Thyroid gland (tissue), 4 donors: ENCODE results near the gene SLC27A3. TPM values are rescaled to one million over a fixed set of nuclear protein-coding genes. Genes with fewer than 3 reads are reported as not detected.

ENCODE experiments used
- DNase-seq, 2 donors: peaks; one replicate each; pipeline ENCODE4 v3.0.0-alpha.2; 2019
- H3K27ac ChIP-seq, 3 donors: fragments of 200-600 bp; sonication (generic); 1 replicate in 2 of 3; 2 replicates in 1 of 3; pipeline ENCODE4 v1.5.1; 2016 to 2019; ENCODE audit warnings: mild to moderate bottlenecking in 1 of 3, moderate library complexity in 1 of 3
- H3K27me3 ChIP-seq: fragments of 200-600 bp; sonication (generic); one replicate; pipeline ENCODE4 v1.5.1; 2019
- H3K36me3 ChIP-seq, 2 donors: fragments of 200-600 bp; sonication (generic); one replicate each; pipeline ENCODE4 v1.5.1; 2016 to 2019
- H3K4me1 ChIP-seq, 2 donors: fragments of 200-600 bp; sonication (generic); one replicate each; pipeline ENCODE4 v1.5.1; 2017 to 2019
- H3K4me3 ChIP-seq, 3 donors: fragments of 200-600 bp; sonication (generic); replicated peaks in 1 of 3; 1 replicate in 2 of 3; 2 replicates in 1 of 3; pipeline ENCODE4 v1.5.1; 2016; ENCODE audit warnings: mild to moderate bottlenecking in 1 of 3
- H3K9me3 ChIP-seq: fragments of 200-600 bp; sonication (generic); one replicate; pipeline ENCODE4 v1.5.1; 2017
- POLR2A ChIP-seq, 2 donors: fragments of 450-650 bp; IDR thresholded peaks; one replicate each; pipeline ENCODE4 v1.6.1; 2017; ENCODE audit warnings: antibody characterized with exemption in 2 of 2, mild to moderate bottlenecking in 2 of 2, moderate library complexity in 1 of 2
- WGBS, 2 donors: methylation state at CpG; one replicate each; pipeline ENCODE4 v1.1.5; 2017; 5-methylcytosine and 5-hydroxymethylcytosine counted together
- intact Hi-C: fragments of 100-400 bp; cut with DNase I; formaldehyde crosslinking; loops from one replicate; pipeline ENCODE4 v1.15.1; 2023
- total RNA-seq, 4 donors: library from RNA; depleted of rRNA; stranded (reverse); fragments of >200 nt; gene quantifications; one replicate each; pipeline ENCODE4 v1.2.3, GENCODE V29; 2016
- TF ChIP-seq, protein P1 (sequence below), 6 experiments: fragments of 200-600 bp in 3 of 6; fragments of 450-650 bp in 3 of 6; sonication (generic) in 3 of 6; IDR thresholded peaks; one replicate each; pipeline ENCODE4 v1.5.1; 2016 to 2019; ENCODE audit warnings: antibody characterized with exemption in 6 of 6, mild to moderate bottlenecking in 2 of 6, inconsistent platforms in 1 of 6, moderate library complexity in 1 of 6

The SLC27A3 gene, protein sequence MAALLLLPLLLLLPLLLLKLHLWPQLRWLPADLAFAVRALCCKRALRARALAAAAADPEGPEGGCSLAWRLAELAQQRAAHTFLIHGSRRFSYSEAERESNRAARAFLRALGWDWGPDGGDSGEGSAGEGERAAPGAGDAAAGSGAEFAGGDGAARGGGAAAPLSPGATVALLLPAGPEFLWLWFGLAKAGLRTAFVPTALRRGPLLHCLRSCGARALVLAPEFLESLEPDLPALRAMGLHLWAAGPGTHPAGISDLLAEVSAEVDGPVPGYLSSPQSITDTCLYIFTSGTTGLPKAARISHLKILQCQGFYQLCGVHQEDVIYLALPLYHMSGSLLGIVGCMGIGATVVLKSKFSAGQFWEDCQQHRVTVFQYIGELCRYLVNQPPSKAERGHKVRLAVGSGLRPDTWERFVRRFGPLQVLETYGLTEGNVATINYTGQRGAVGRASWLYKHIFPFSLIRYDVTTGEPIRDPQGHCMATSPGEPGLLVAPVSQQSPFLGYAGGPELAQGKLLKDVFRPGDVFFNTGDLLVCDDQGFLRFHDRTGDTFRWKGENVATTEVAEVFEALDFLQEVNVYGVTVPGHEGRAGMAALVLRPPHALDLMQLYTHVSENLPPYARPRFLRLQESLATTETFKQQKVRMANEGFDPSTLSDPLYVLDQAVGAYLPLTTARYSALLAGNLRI
- total RNA-seq = 10 to 100 TPM; 14.4 to 32.5 (median 23.2) TPM

DNA sequence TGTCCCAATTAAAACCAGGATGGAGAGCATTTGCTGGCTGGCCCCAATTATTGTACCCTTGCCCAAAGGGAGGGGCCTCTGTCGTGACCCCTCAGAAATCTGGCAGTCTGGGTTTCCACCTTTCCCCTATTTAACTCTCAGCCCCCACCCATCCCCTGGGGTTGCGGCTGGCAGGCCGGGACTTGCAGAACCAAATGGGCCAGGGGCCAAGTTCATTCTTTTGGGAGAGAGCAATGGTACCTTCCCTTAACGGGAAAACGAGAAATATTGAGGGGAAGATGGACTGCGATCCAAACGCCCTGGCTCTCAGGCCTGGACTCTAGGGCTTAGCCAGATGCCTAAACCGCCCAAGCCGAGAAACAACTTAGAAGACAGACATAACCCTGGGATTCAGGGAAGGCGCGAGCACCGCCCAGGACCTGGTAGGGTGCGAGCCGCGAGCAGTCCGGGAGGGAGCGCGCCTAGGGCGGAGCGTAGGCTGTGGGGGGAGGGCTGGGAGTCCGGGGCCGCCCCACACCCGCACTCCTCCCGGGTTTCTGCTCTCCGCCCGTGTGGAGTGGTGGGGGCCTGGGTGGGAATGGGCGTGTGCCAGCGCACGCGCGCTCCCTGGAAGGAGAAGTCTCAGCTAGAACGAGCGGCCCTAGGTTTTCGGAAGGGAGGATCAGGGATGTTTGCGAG lies at the start of gene SLC27A3:
TSS of gene SLC27A3 (plus strand) at position 628 of the 678 bp plus-strand sequence. CDS start 91 bp downstream, outside the sequence.
- Histone ChIP-seq H3K9me3 (no peaks in the 10 kb centered on the region), H3K4me1 (peaks cover 13 to 61% of the 10 kb centered on the region in 2 donors), H3K36me3 (peaks cover 12 to 17% of the 10 kb centered on the region in 2 donors), H3K27me3 (no peaks in the 10 kb centered on the region), H3K27ac (peak within 1 kb of the TSS; percentile 55 to 73 (median 62)), H3K4me3 (peak within 1 kb of the TSS; percentile 6 to 68 (median 58))
- WGBS, 2 donors = 5 to 8% methylated on average over 8 to 19 of the region's 35 CpGs
- TF ChIP-seq POLR2A (IDR thresholded peaks at IDR 0.05) = no peak
- TF ChIP-seq, protein P1, sequence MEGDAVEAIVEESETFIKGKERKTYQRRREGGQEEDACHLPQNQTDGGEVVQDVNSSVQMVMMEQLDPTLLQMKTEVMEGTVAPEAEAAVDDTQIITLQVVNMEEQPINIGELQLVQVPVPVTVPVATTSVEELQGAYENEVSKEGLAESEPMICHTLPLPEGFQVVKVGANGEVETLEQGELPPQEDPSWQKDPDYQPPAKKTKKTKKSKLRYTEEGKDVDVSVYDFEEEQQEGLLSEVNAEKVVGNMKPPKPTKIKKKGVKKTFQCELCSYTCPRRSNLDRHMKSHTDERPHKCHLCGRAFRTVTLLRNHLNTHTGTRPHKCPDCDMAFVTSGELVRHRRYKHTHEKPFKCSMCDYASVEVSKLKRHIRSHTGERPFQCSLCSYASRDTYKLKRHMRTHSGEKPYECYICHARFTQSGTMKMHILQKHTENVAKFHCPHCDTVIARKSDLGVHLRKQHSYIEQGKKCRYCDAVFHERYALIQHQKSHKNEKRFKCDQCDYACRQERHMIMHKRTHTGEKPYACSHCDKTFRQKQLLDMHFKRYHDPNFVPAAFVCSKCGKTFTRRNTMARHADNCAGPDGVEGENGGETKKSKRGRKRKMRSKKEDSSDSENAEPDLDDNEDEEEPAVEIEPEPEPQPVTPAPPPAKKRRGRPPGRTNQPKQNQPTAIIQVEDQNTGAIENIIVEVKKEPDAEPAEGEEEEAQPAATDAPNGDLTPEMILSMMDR (IDR thresholded peaks at IDR 0.05) = no peak
- intact Hi-C loops = no loop called here
- peak; percentile 60 to 64 for DNase-seq

DNA sequence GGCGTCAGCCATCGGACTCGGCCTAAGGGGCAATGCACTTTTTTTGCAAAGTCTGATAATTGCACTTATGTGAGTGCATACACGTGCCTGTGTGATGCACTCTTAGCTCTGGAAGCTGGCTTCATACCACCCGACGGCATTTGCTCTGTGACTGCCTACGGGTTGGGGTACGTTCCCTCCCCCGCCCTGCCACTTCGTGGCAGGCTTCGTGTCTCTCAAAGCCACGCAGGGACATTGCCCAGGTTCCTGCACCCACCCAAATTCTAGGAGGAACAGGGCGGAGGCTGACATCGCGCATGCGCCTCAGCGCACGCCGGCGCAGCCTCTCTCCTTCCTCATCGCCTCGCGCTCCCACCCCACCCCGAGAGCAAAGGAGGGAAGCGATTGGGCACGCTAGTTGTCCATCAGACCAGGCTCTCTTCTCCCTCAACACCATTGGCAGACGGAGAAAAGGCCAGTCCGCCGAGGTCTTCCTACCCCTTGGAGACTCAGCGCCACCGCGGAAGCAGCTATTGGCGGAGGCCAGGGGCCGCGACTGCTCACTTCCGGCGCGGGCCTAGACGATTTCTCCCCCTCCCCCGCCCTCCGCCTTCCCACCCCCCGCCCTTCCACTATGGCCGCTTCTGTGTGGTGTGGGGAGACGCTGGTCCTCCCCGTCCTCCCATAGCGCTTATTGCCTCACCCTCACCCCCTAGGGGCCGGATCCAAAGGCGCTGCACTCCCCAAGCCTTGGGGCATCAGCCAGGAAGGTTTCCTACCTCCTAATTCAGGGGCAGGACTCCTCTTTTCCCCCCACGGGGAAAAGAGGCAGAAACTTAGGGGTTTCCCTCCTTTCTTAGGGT lies 47.5 kb upstream of the SLC27A3 start, which contains the start of gene INTS3:
TSS of gene INTS3 (plus strand) at position 588 of the 842 bp plus-strand sequence. CDS start 585 bp downstream, outside the sequence.
- intact Hi-C loops = no loop called here
- DNase-seq = peak; percentile 99 to 100
- Histone ChIP-seq H3K27me3 (no peaks in the 10 kb centered on the region), H3K27ac (peak within 1 kb of the TSS; percentile 92 to 99 (median 99)), H3K4me3 (peak within 1 kb of the TSS; percentile 80 to 99 (median 84)), H3K9me3 (no peaks in the 10 kb centered on the region), H3K36me3 (no peaks in the 10 kb centered on the region), H3K4me1 (peaks cover 19 to 24% of the 10 kb centered on the region in 2 donors)
- WGBS, 2 donors = 0% methylated on average over 8 to 40 of the region's 49 CpGs
- peak in 1 of 2 donors; percentile 58 for TF ChIP-seq POLR2A (IDR thresholded peaks at IDR 0.05)
- TF ChIP-seq, protein P1 (IDR thresholded peaks at IDR 0.05) = no peak

DNA sequence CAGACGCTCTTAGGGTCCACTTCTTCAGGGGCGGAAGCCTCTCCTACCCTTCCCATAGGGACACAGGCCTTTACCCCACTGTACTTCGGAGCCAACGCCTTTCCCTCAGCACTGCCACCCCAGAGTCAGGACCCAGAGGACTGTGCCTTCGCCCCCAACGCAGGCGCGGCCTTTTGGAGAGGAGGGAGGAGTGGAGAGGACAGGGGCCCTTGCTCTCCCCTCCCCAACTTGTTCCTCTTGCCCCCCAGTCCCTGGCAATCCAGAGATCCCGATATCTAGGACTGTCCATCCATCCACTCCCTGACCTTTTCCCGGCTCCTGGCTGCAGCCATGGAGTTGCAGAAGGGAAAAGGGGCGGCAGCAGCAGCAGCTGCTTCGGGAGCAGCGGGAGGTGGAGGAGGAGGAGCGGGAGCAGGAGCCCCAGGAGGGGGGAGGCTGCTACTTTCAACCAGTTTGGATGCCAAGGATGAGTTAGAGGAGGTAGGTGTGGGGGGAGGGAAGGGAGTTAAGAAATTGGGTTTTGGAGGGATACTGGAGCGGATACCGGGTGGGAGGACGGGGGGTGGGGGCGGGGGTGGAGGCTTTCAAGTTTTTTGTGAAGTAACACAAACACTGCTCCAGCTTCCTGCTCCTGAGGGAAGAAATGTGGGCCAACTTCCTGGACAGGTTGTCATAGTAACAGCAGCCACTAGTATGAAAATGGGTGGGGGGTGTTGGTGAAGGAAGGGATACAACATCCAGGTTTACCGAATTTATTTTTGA lies 46.7 kb upstream of the SLC27A3 start:
- Histone ChIP-seq H3K9me3 (no peaks in the 10 kb centered on the region), H3K27ac (peak overlapping the region; percentile 92 to 99 (median 99)), H3K36me3 (no peaks in the 10 kb centered on the region), H3K4me3 (peak overlapping the region; percentile 80 to 99 (median 84)), H3K4me1 (peaks cover 21 to 27% of the 10 kb centered on the region in 2 donors), H3K27me3 (no peaks in the 10 kb centered on the region)
- WGBS, 2 donors = 0 to 2% methylated on average over 13 to 19 of the region's 19 CpGs
- peak; percentile 47 to 51 for DNase-seq
- intact Hi-C loops = no loop called here
- TF ChIP-seq POLR2A (IDR thresholded peaks at IDR 0.05) = no peak
- TF ChIP-seq, protein P1 (IDR thresholded peaks at IDR 0.05) = no peak

DNA sequence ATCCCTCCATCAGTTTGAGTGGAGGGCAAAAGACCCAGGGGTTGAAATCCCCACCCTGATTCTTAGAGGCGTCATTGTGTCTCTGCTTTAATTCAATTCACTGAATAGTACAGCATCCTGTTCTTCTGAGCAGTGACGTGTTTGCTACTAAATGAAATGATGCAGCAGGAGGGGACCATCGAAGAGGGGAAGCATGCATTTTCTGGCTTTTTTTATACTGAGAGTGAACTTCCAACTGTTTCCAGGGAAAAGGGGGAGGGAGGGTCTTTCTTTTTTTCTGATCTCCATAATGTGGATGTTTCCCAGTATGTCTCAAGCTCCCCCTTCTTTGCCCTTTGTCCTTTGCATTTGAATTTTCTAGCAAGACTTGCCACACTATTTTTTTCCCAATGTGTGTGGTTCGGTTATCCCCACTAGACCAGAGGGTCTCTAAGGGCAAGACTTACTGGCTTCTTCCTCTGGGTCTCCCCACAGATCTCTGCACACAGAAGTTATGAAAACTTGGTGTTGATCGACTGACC lies 44.7 kb upstream of the SLC27A3 start:
- WGBS, 2 donors = 68 to 74% methylated on average over 5 of the region's 5 CpGs
- no peaks in the 10 kb centered on the region for H3K9me3 ChIP-seq

More for the DNA sequence above, 44.7 kb upstream of the SLC27A3 start:
- H3K27ac ChIP-seq = peak overlapping the region in 1 of 3 donors; percentile 9
- no peak for DNase-seq
- no peaks in the 10 kb centered on the region for H3K36me3 ChIP-seq
- intact Hi-C loops = no loop called here
- H3K4me3 ChIP-seq = no peak overlapping the region
- H3K27me3 ChIP-seq = no peaks in the 10 kb centered on the region
- H3K4me1 ChIP-seq = peaks cover 33 to 48% of the 10 kb centered on the region in 2 donors
- no peak for TF ChIP-seq POLR2A (IDR thresholded peaks at IDR 0.05)
- TF ChIP-seq, protein P1 (IDR thresholded peaks at IDR 0.05) = no peak
